ENCODE results near the gene PDE4B. TPM values are rescaled to one million over a fixed set of nuclear protein-coding genes. Genes with fewer than 3 reads are reported as not detected.
"Not testable (repeated sequence)": the region's sequence is repeated elsewhere in the genome, so short reads cannot be mapped to it uniquely, and the experiment has no call there.

The PDE4B gene
- total RNA-seq, 1 donor from 2014 or later, result 1.2 TPM

- Histone ChIP-seq H3F3A (ENCODE audit: low read depth) (no peaks in the 10 kb centered on the region), H2AFZ (replicated peaks) (no peak overlapping the region), H3K27me3 (no peaks in the 10 kb centered on the region), H4K20me1 (ENCODE audit: low read depth) (no peaks in the 10 kb centered on the region), H3K27ac (no peak overlapping the region), H3K9me3 (ENCODE audit: low read depth) (no peaks in the 10 kb centered on the region), H3K4me2 (no peak overlapping the region), H3K36me3 (no peaks in the 10 kb centered on the region), H3K4me1 (no peaks in the 10 kb centered on the region), H3K4me3 (no peak overlapping the region), H3K9ac (no peak overlapping the region), H3K79me2 (ENCODE audit: low read depth) (no peaks in the 10 kb centered on the region)
- Mint-ChIP-seq H3K27me3 (ENCODE audit: insufficient read depth, low read depth) (no peaks in the 10 kb centered on the region), H3K9me3 (no peaks in the 10 kb centered on the region), H3K4me1 (peaks cover 10% of the 10 kb centered on the region), H3K4me3 (no peak overlapping the region), H3K36me3 (no peaks in the 10 kb centered on the region), H3K27ac (no peak overlapping the region)
- TF ChIP-seq EZH2 (IDR thresholded peaks at IDR 0.05), result no peak
- no peak for TF ChIP-seq CTCF (IDR thresholded peaks at IDR 0.05)
- no peak for TF ChIP-seq EZH2phosphoT487 (IDR thresholded peaks at IDR 0.05)
- no peak for DNase-seq (ENCODE audit: low spot score)
Observed at GRCh38 chr1:66405061-66405460, 612.4 kb downstream of the PDE4B start.

- H3K4me2 ChIP-seq; H3K4me1 Mint-ChIP-seq; H2AFZ ChIP-seq (replicated peaks); H3F3A ChIP-seq (ENCODE audit: low read depth); H3K4me1 ChIP-seq; H3K9me3 ChIP-seq (ENCODE audit: low read depth); H3K4me3 Mint-ChIP-seq; H3K27ac ChIP-seq; H3K4me3 ChIP-seq; H3K9me3 Mint-ChIP-seq; DNase-seq (ENCODE audit: low spot score); H3K9ac ChIP-seq; H3K79me2 ChIP-seq (ENCODE audit: low read depth); H3K27ac Mint-ChIP-seq; H3K36me3 ChIP-seq; H3K27me3 Mint-ChIP-seq (ENCODE audit: insufficient read depth, low read depth); H3K36me3 Mint-ChIP-seq; H3K27me3 ChIP-seq; H4K20me1 ChIP-seq (ENCODE audit: low read depth): not testable (repeated sequence)
Observed at GRCh38 chr1:66411449-66411848, 618.8 kb downstream of the PDE4B start.

- Histone ChIP-seq H2AFZ (replicated peaks) (no peak overlapping the region), H3K4me1 (no peaks in the 10 kb centered on the region), H3K9me3 (ENCODE audit: low read depth) (peaks cover 5% of the 10 kb centered on the region), H3K27me3 (no peaks in the 10 kb centered on the region), H3K4me2 (no peak overlapping the region), H3F3A (ENCODE audit: low read depth) (no peaks in the 10 kb centered on the region), H4K20me1 (ENCODE audit: low read depth) (no peaks in the 10 kb centered on the region), H3K4me3 (no peak overlapping the region), H3K36me3 (no peaks in the 10 kb centered on the region), H3K79me2 (ENCODE audit: low read depth) (no peaks in the 10 kb centered on the region), H3K27ac (no peak overlapping the region), H3K9ac (no peak overlapping the region)
- Mint-ChIP-seq H3K4me3 (no peak overlapping the region), H3K27me3 (ENCODE audit: insufficient read depth, low read depth) (no peaks in the 10 kb centered on the region), H3K36me3 (no peaks in the 10 kb centered on the region), H3K4me1 (no peaks in the 10 kb centered on the region), H3K27ac (no peak overlapping the region), H3K9me3 (peaks cover 17% of the 10 kb centered on the region)
- DNase-seq (ENCODE audit: low spot score), result no peak
- TF ChIP-seq CTCF (IDR thresholded peaks at IDR 0.05) (no peak), EZH2phosphoT487 (IDR thresholded peaks at IDR 0.05) (no peak), EZH2 (IDR thresholded peaks at IDR 0.05) (no peak)
Observed at GRCh38 chr1:66412704-66413103, 620.0 kb downstream of the PDE4B start.

- H3K9me3 ChIP-seq (ENCODE audit: low read depth), result peaks cover 7% of the 10 kb centered on the region
- H3K27me3 Mint-ChIP-seq (ENCODE audit: insufficient read depth, low read depth), result no peaks in the 10 kb centered on the region
- no peaks in the 10 kb centered on the region for H4K20me1 ChIP-seq (ENCODE audit: low read depth)
- H3K9ac ChIP-seq, result no peak overlapping the region
- H3K4me1 Mint-ChIP-seq, result no peaks in the 10 kb centered on the region
- H3K36me3 Mint-ChIP-seq, result peaks cover 3% of the 10 kb centered on the region
- no peak overlapping the region for H3K4me3 Mint-ChIP-seq
- no peaks in the 10 kb centered on the region for H3K79me2 ChIP-seq (ENCODE audit: low read depth)
- no peak overlapping the region for H3K4me2 ChIP-seq
- H3K27me3 ChIP-seq, result no peaks in the 10 kb centered on the region
- H3F3A ChIP-seq (ENCODE audit: low read depth), result no peaks in the 10 kb centered on the region
- peaks cover 21% of the 10 kb centered on the region for H3K9me3 Mint-ChIP-seq
- H2AFZ ChIP-seq (replicated peaks), result no peak overlapping the region
- H3K4me3 ChIP-seq, result no peak overlapping the region
- no peak for DNase-seq (ENCODE audit: low spot score)
- H3K27ac Mint-ChIP-seq, result no peak overlapping the region
- TF ChIP-seq CTCF (IDR thresholded peaks at IDR 0.05) (no peak), EZH2 (IDR thresholded peaks at IDR 0.05) (no peak), EZH2phosphoT487 (IDR thresholded peaks at IDR 0.05) (no peak)
- no peak overlapping the region for H3K27ac ChIP-seq
- no peaks in the 10 kb centered on the region for H3K4me1 ChIP-seq
- H3K36me3 ChIP-seq, result no peaks in the 10 kb centered on the region
Observed at GRCh38 chr1:66413136-66413837, 620.6 kb downstream of the PDE4B start.
